ENCODE measurements around the gene AP3M1.
A peak's percentile ranks its signal among the peaks of the same experiment; 100 is the strongest.
"Not testable (repeated sequence)": the region's sequence is repeated elsewhere in the genome, so short reads cannot be mapped to it uniquely, and the experiment has no call there.

AP3M1 gene

DNA sequence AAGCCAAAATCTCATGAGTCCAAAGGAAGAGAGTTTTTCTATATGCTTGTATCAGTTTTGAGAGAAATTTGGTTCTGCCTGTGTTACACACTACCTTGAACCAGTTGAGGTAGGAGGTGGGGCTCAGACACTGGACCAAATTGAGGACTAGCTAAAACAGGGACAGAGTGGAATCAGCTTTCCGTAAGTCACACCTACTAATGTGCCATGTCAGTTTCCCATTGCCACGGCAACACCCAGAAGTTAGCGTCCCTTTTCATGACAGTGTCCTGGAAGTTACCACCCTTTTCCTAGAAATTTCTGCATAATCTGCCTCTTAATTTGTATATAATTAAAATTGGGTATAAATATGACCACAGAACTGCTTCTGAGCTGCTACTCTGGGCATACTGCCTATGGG is 9.4 kb upstream of the AP3M1 start:
- FAIRE-seq, result no peak

- no peak for FAIRE-seq
Measured at GRCh38 chr10:74156919-74157289, 6.3 kb upstream of the AP3M1 start.

GRCh38 chr10:74153676-74154075 is 3.0 kb upstream of the AP3M1 start:
- FAIRE-seq, result no peak

DNA sequence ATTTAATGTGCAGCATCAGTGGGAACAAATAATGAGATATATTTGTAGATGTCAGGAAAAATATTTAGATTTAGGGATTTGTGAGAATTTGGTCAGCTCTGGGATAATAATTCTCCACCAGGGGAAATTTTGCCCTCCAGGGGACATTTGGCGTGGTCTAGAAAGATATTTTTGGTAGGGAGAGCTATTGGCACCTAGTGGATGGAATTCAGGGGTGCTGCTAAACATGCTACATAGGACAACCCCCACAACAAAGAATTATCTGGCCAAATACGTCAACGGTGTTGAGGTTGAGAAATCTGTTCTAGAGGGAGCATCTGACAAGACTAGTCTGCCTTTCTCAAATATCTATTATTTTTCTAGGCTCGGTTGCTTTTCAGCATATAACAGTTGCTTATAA is 2.5 kb upstream of the AP3M1 start:
- no peak for FAIRE-seq

DNA sequence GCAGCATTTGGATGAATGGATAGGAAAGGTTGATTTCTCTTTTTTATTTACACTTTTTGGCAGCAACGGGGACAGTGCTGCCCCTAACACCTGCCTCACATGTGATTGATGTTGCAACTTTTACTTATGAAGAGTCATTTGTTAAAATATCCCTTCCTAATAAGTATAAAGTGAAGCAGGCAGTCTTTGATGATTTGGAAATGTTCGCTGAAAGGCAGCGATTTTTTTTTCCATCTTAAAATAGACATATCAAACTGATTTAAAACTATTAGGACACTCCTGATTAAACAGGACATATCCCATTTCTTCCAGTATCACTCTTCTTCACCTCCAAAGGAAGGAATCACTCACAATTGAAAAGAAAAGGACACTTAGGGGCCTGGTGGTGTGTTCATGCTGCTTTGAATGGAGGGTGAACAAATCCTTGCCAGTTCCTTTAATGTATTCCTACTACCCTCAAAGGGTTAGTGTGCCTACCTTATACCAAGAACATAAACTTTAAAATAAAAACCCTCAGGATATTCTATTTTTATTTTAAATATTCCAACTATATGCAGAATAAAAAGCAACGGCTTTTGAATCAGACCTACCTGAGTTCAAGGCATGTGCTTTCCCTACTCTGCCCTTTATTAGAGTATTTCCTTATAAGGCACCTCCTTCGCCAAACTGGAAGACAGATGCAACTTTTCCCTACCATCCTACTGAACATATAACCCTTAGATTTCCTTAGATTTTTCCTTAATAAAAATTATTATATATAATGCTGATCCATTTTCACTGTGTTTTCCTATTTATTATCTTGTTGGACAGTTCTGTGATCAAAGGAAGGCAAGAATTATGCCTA is 1.5 kb upstream of the AP3M1 start:
- FAIRE-seq, result no peak

DNA sequence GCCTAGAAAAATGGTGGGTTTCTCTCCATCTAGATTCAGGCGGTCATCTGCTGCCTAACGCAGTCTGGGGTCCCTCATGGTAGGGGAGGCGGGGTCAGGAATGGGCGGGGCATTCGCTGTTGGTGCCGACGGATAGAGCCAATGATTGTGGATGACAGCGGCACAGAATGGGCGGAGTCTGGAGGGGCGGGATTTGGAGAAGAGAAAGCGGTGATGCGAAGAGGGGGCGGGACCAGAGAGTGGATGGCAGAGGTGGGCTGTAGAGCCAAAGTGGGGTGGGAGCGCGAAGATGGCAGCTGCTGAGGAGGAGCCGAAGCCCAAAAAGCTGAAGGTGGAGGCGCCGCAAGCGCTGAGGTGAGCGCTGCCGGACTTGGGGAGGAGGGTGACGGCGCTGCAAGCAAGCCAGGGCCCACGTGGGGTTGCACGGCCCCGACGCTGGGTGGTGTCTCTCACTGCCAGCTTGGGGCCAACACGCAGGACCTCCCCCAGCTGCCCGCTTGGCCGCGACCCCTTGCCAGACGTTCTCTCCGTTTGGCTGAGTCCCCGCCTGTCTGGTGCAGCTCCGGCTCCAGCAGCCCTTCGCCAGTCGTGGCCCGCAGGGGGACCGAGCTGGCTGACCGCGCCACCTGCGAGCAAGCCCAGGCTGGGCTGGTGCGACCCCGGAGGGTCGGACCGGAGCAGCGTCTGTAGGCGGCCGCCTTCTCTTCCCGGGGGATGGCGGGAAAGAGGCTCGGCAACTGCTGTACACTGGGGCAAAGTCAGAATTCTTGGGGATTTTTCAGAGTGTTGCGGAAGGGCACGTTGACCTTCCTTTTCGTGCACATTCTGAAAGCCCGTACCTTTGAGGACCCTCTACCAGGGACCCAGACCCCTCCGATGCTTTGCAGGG is 606 bp upstream of the AP3M1 start, which contains the start of gene ADK:
Gene ADK, plus strand, starts transcription at position 232 of the 889 bp plus-strand sequence. Its CDS starts 58 bp downstream, at position 290.
- no peak for FAIRE-seq

DNA sequence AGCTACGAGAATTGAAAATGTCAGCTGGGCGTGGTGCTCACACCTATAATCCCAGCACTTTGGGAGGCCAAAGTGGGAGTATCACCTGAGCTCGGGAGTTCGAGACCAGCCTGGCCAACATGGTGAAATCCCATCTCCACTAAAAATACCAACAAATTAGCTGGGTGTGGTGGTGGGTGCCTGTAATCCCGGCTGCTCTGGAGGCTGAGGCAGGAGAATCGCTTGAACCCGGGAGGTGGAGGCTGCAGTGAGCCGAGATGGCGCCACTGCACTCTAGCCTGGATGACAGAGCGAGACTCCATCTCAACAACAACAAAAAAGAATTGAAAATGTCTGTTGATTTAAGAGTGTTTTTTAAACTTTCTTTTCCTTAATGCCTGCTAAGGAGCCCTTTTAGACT is 3.6 kb downstream of the AP3M1 start:
- not testable (repeated sequence) for FAIRE-seq

DNA sequence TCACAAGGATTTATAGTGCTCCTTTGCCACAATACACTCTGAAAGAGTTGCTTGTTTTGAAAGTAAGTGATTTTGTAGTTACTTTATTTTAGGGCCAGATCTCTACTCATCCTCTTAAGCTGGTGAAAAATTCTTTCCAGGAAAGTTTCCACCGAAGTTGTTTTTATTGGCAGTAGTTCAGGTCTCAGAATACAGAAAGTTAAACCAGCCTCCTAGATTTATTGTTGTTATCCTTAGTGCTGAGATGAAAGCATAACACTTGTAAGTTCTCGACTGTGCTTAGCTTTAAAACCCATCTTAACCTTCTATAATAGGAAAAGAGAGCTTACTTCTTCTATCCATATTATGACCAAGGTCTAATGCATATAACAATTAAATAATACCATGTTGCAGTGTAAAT is 5.5 kb downstream of the AP3M1 start:
- no peak for FAIRE-seq

DNA sequence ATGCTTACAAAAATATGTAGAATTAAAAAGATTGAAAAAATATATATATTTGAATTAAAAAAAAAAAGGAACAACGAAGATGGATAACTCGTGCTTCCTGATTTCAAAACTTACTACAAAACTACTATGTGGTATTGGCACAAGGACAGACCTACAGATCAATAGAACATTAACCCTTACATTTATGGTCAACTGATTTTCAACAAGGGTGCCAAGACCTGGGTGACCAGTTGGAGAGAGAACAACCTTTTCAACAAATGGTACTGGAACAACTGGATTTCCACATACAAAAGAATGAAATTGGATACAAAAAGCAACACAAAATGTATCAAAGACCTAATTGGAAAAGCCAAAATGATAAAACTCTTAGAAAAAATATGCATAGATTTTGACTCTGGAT is 10.1 kb downstream of the AP3M1 start:
- FAIRE-seq, result no peak

DNA sequence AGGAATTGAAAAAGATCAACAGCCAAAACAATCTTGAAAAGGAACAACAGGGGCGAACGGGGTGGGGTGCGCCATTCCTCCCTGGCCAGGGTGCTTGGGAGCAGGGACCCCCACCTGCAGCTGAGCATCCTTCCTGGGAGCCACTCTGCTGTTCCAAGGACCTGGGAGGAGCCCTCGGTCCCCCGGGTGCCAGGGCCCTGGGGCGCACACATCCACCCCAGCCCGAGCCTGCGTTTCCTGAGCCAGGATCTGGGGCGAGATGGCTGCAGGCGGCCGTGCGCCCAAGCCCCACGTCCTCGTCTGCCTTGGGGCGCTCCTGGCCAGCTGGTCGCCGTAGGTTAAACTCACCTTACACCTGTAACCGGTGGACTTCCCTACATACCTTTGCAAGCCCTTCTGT is 10.6 kb downstream of the AP3M1 start:
- no peak for FAIRE-seq

GRCh38 chr10:74138596-74138995 is 12.0 kb downstream of the AP3M1 start:
- FAIRE-seq, result not testable (repeated sequence)

DNA sequence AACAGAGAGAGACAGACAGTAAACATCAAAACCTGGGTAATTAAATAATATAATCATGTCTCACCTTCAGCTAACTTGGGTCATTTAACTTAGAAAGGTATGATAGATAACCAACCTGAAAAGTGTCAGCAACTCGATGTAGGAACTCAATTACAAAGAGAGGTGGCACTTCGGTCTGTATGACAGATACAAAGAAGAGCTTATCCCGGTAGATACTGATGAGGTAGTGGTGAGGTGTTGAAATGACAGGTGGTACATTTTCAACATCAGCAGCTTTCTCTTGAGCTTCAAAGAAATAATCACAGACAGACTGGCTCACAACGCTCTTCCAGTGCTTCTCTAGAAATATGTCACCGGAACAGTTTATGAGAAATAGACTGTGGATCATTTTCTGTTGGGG is 12.6 kb downstream of the AP3M1 start:
- no peak for FAIRE-seq

DNA sequence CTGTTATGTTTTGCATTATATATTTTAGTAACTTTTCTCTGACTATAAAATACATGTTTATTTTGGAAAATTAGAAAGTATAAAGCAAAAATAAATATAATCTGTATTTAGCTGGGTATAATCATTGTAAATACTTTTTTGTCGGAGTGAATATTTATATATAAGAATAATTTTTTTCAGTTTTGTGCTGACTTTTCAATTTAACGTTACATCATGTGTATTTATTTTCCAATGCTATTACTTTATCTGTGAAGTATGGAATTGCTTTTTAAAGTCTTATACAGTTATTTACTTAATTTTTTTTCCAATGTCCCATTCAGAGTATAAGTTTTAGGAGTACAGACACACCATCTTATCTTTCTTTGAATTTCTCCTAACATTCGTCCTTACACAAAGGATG is 15.2 kb downstream of the AP3M1 start:
- FAIRE-seq, result peak; percentile 82

- no peak for FAIRE-seq
Measured at GRCh38 chr10:74133923-74134820, 16.5 kb downstream of the AP3M1 start.

DNA sequence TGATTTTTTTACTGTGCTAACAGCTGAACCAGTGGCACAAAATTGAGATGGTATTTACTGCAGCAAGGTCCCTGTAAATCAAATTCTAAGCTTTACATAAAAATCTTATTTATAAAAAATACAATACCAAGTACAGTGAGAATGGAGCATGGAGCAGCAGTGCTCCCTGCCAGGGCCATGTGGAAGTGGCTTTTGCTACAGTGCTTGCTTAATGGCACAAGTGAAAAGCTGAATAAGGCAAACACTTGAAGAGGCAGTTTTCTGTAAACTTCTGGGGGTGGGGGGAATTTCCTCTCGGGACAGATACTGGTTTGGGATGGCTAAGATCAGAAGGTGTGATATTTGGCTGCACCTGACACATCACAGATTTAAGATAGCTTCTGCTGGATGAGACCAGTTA is 27.5 kb downstream of the AP3M1 start:
- no peak for FAIRE-seq

GRCh38 chr10:74122060-74122459 is 28.6 kb downstream of the AP3M1 start:
- no peak for FAIRE-seq

GRCh38 chr10:74121368-74121767 is 29.3 kb downstream of the AP3M1 start:
- FAIRE-seq, result no peak

DNA sequence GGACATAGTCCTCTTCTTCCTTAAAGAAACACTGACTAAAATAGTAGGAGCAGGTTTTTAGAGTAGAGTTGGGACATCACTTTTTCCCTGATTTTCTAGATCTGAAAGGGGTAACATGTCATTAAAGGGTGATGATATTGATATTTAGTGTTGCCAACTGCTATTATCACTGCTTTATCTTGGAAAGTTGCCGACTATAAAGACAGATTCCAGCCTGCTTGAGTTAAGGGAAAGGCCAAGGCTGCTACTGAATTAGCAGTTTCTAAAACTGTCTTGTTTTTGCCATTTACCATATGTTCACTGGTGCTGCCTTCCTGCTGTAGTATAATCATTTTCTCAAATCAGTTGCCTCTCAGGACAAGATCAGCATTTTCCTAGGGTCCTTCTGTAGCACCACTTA is 29.7 kb downstream of the AP3M1 start:
- no peak for FAIRE-seq

GRCh38 chr10:74118804-74119203 is 31.8 kb downstream of the AP3M1 start:
- FAIRE-seq, result no peak

DNA sequence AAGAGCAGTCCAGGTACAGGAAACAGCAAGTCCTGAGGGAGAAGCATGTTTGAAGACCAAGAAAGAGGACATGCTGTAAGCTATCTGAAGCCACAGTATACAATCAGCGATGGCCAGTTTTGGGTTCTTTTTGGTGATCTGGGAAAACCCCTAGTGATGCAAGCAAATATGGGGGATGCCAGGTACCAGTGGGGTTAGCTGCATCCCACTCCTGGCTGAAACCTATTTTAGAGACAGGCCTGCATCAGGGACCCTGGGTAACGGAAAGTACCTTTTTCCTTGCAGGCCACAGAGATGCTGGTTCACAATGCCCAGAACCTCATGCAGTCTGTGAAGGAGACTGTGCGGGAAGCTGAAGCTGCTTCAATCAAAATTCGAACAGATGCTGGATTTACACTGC is 32.9 kb downstream of the AP3M1 start:
- no peak for FAIRE-seq

- no peak for FAIRE-seq
Measured at GRCh38 chr10:74114041-74114448, 36.6 kb downstream of the AP3M1 start.

GRCh38 chr10:74113546-74113945 is 37.1 kb downstream of the AP3M1 start:
- no peak for FAIRE-seq

DNA sequence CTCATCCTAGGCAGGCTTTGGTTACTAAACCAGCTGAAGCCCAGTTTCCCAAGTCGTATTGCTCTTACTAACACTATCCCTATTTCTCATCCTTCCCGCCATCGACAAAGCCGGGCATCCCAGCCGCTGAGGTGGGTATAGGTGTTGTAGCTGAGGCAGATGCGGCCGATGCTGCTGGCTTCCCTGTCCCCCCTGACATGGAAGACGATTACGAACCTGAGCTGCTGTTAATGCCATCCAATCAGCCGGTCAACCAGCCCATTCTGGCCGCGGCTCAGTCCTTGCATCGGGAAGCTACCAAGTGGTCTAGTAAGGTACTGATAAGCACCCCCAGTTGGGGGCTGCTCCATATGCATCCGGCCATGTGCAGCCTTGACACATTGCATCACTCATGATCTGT is 38.8 kb downstream of the AP3M1 start:
- FAIRE-seq, result no peak

All from islet of Langerhans (tissue), 1 donor.